GM19099 (cell line): ENCODE results near the gene IFNL1.

Experiments used
- POLR2A ChIP-seq: IDR thresholded peaks from 3 replicates; pipeline ENCODE4 v1.6.1; 2011; ENCODE audit warnings: low read depth; ENCODE audit not compliant: insufficient read length; ENCODE audit errors: extremely low read depth

IFNL1 gene

GRCh38 chr19:39317476-39317875 is 21.3 kb downstream of the IFNL1 start:
- TF ChIP-seq POLR2A = no peak

- TF ChIP-seq POLR2A = no peak
Measured at GRCh38 chr19:39318071-39318470, 21.9 kb downstream of the IFNL1 start.

GRCh38 chr19:39318690-39319089 is 22.5 kb downstream of the IFNL1 start:
- no peak for TF ChIP-seq POLR2A

- no peak for TF ChIP-seq POLR2A
Measured at GRCh38 chr19:39319098-39319891, 23.1 kb downstream of the IFNL1 start.

- TF ChIP-seq POLR2A = no peak
Measured at GRCh38 chr19:39319892-39320248, 23.7 kb downstream of the IFNL1 start.

GRCh38 chr19:39321117-39321831 is 25.1 kb downstream of the IFNL1 start:
- no peak for TF ChIP-seq POLR2A

- TF ChIP-seq POLR2A = no peak
Measured at GRCh38 chr19:39321832-39322176, 25.6 kb downstream of the IFNL1 start.

- no peak for TF ChIP-seq POLR2A
Measured at GRCh38 chr19:39324242-39324842, 28.1 kb downstream of the IFNL1 start.

GRCh38 chr19:39325778-39326665 is 29.8 kb downstream of the IFNL1 start:
- TF ChIP-seq POLR2A = no peak

- TF ChIP-seq POLR2A = no peak
Measured at GRCh38 chr19:39327363-39328045, 31.3 kb downstream of the IFNL1 start.

- no peak for TF ChIP-seq POLR2A
Measured at GRCh38 chr19:39328046-39328705, 32.0 kb downstream of the IFNL1 start.

- TF ChIP-seq POLR2A = no peak
Measured at GRCh38 chr19:39329948-39330347, 33.7 kb downstream of the IFNL1 start.

GRCh38 chr19:39332293-39332692 is 36.1 kb downstream of the IFNL1 start:
- TF ChIP-seq POLR2A = no peak

GRCh38 chr19:39333507-39333906 is 37.3 kb downstream of the IFNL1 start:
- TF ChIP-seq POLR2A = no peak
